HG02840 (cell line): Measurements from ENCODE around the gene MT1B.
"Not testable (repeated sequence)": the region's sequence is repeated elsewhere in the genome, so short reads cannot be mapped to it uniquely, and the experiment has no call there.

ENCODE experiments used
- ATAC-seq: cut with Tn5 transposase; IDR thresholded peaks from one replicate; pipeline ENCODE4 v1.9.1; 2021; ENCODE audit warnings: mild to moderate bottlenecking, moderate library complexity, moderate number of reproducible peaks; ENCODE audit not compliant: unreplicated experiment, low FRiP score

MT1B gene

DNA sequence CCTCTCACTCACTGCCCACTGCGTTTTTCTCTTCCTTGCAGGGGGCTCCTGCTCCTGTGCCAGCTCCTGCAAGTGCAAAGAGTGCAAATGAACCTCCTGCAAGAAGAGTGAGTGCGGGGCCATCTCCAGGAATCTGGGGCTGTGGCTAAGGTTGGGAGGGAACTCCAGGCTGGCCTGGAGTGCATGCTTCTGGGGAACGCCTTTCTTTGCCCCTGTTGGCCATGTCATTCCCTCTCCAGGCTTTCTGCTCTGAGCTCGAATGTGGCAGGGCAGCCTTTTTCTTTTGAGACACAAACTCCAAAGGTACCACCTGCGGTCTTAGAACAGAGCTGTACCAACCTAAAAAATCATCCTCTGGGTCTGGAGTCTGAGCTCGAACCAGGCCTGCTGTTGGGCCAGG, 33.5 kb upstream of the MT1B start:
- no peak for ATAC-seq

DNA sequence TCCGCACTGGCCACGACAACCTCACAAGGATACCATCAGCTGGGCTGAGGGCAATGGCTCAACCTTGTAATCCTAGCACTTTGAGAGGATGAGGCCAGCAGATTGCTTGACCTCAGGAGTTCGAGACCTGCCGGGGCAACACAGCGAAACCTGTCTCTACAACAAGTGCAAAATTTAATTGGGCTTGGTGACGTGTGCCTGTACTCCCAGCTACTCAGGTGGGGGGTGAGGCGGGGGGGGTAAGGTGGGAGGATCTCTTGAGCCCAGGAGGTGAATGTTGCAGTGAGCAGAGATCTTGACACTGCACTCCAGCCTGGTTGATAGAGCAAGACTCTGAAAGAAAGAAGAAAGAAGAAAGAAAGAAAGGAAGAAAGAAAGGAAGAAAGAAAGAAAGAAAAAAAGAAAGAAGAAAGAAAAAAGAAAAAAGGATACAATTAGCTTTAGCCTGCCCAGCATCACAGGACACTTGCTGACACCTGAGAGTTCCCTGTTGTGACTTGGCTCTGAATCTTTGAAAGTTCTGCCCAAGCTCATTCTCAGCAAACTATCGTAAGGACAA, 31.3 kb upstream of the MT1B start:
- ATAC-seq, result no peak

DNA sequence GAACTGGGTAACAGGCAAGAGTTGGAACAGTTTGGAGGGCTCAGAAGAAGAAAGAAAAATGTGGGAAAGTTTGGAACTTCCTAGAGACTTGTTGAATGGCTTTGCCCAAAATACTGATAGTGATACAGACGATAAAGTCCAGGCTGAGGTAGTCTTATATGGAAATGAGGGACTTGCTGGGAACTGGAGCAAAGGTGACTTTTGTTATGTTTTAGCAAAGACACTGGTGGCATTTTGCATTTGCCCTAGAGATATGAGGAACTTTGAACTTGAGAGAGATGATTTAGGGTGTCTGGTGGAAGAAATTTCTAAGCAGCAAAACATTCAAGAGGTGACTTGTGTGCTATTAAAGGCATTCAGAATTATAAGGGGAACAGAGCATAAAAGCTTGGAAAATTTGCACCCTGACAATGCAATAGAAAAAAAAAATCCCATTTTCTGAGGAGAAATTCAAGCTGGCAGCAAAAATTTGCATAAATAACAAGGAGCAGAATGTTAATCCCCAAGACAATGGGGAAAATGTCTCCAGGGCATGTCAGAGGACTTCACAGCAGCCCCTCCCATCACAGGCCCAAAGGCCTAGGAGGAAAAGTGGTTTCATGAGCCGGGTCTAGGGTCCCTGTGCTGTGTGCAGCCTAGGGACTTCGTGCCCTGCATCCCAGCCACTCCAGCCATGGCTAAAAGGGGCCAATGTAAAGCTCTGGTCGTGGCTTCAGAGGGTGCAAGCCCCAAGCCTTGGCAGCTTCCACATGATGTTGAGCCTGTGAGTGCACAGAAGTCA, 29.8 kb upstream of the MT1B start:
- not testable (repeated sequence) for ATAC-seq

DNA sequence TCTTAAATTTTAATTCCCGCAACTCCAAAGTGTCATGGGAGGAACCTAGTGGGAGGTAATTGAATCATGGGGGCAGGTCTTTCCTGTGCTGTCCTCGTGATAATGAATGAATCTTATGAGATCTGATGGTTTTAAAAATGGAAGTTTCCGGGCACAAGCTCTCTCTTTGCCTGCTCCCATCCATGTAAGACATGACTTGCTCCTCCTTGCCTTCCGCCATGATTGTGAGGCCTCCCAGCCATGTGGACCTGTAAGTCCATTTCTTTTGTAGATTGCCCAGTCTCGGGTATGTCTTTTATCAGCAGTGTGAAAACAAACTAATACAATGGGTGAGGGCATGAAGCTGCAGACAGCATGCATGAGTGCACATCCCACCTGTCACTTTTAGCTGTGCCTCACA, 28.5 kb upstream of the MT1B start:
- not testable (repeated sequence) for ATAC-seq

DNA sequence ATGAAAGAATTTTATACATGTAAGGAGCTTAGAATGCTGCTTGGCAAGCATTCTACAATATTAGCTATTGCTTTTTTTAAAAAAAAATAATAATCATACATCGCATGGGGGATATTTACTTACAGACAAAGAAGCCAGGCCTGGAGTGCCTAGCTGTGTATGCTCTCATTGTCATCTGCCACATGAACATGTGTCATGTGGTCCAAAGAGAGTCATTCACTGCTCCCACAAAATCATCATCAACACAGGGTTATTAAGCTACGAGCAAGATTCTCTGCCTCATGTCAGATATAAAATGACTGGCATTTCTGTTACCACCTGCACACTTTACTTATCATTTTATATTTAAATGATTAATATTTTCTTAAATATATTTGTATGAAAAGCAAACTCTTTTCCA, 28.0 kb upstream of the MT1B start:
- ATAC-seq, result no peak

DNA sequence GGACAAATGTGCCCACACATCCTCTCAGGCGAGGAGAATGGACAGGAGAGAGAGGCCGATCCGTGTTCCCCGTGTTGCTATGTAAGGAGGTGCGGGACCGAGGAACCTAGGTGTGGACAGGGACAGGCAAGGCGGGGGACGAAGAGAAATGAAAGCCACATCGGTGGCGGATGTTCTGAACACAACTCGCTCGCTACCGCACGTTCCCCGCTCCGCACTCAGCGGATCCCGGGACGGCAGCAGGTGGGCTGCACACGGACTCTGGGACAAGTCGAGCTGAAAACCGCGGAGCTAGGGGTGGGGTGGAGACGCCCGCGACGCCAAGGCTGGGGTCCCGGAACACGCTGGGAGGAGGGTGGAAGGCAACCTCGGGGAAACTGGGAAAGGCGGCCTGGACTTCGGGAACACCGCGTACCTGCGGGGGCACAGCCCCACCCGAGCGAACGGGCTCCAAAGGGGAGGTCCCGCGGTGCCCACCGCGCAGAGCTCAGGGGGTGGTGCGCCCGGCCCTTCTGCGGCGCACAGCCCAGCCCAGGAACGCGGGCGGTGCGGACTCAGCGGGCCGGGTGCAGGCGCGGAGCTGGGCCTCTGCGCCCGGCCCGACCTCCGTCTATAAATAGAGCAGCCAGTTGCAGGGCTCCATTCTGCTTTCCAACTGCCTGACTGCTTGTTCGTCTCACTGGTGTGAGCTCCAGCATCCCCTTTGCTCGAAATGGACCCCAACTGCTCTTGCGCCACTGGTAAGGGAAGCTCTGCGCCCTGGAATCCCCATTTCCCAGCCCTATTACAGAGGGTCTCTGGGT, 26.3 kb upstream of the MT1B start, which contains the start of gene MT1E:
Gene MT1E (plus strand): TSS at position 642 of the 803 bp plus-strand sequence. CDS start 71 bp downstream, at position 713.
- peak; percentile 50 for ATAC-seq

DNA sequence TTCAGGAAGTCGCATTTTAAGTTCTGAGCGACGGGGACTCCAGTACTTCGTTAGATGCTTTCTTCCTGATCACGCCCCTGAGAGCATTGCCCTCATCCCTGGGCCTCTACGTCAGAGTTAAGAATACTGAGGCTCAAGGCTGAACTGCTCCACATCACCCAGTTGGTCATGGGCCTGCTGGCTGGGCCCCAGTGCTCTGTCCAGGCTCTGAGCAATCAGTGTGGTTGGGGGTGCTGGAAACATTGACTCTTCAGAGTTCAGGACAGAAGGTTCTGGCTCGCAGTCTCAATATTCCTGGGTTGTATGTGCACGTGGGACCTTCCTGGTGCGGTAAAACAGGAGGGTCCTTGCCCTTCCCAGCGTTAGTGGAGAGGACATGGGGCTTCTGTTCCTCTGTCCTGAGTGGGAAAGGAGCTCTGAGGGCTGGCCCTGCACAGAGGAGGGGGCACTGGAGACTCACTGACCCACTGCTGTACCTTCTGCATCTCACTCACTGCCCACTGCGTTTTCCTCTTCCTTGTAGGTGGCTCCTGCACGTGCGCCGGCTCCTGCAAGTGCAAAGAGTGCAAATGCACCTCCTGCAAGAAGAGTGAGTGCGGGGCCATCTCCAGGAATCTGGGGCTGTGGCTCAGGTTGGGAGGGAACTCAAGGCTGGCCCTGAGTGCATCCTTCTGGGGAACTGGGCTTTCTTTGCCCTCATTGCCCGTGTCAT, 25.6 kb upstream of the MT1B start:
- ATAC-seq, result peak; percentile 10

DNA sequence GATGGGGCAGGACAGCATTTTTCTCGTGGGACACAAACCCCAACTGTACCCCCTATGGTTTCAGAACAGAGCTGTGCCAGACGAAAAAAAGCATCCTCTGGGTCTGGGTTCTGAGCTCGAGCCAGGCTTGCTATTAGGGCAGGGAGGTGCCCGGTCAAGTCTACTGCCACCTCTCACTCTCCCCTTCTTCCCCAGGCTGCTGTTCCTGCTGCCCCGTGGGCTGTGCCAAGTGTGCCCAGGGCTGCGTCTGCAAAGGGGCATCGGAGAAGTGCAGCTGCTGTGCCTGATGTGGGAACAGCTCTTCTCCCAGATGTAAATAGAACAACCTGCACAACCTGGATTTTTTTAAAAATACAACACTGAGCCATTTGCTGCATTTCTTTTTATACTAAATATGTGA, 25.0 kb upstream of the MT1B start:
- ATAC-seq, result no peak

DNA sequence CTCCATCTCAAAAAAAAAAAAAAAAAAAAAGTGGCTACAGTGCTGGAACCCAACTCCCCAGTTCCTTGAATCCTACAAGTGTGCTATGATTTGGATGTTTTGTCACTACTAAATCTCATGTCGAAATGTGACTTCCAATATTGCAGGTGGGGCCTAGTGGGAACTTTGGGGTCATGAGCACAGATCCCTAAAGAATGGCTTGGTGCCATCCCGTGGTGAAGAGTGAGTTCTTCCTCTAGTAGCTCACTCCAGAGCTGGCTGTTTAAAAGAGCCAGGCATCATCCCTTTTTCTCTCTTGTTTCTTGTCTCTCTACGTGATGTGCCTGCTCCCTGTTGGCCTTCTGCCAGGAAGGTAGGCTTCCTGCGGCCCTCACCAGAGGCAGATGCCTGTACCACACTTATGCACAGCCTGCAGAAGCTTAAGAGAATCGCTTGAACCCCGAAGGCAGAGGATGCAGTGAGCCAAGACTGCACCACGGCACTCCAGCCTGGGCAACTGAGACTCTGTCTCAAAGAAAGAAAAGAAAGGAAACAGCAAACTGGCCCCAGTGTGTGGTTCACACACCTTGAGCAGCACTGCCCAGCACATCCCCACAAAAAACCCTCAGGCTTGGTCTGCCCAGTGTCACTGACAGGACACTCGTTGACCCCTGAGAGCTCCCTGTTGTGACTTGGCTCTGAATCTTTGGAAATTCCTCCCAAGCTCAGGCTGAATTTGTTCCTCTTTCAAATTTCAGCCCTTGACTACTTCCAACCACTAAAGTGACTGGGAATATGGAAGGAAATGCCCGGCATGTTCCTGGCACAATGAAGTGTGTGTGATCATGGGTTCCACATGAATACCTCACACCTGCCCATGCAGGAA, 23.0 kb upstream of the MT1B start:
- no peak for ATAC-seq

DNA sequence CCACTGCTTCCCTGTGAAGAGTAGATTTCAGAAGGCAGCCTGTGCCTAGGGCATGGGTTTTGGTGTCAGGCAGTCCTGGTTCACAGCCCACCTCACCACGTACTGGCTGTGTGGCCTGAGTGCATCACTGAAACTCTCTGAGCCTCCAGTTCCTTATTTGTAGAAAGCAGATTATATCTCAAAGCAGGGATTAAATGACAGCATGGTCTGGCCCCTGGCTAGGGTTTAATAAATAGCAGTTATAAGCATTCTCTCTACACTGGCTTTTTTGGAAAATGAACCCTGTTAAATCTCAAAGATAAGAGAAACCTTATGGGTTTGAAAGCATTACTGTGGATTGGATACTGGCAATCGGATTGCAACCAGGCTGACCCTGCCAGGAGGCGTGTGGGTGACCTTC, 22.2 kb upstream of the MT1B start:
- ATAC-seq, result no peak

DNA sequence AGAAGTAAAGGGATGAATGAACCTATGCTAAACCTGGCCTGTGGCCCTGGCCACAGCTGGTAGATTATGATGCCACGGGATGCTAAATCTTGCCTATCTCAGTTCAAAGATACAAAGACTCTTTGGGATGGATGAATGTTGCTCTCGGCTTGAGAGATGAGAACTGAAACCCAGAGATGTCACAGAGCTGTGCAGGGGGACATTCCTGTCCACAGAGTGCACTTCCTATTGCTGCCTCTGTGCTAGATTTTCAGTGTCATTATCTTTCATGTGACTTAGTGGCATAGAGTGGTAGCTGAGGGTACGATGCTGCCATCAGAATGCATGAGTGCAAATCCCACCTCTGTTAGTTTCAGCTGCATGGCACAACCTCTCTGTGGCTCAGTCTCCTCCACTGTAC, 21.6 kb upstream of the MT1B start:
- ATAC-seq, result peak; percentile 66

DNA sequence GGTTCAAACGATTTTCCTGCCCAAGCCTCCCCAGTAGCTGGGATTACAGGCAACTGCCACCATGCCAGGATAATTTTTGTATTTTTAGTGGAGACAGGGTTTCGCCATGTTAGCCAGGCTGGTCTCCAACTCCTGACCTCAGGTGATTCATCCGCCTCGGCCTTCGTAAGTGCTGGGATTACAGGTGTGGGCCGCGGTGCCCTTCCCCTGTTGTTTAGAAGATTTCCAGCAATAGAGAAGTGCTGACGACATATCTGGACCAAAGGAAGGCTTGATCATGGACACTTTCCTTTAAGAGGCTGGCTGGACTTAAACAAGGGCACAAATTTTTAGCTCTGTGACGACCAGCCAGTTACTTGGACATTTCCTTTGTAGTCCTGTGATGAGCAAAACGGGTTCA, 20.5 kb upstream of the MT1B start:
- no peak for ATAC-seq

DNA sequence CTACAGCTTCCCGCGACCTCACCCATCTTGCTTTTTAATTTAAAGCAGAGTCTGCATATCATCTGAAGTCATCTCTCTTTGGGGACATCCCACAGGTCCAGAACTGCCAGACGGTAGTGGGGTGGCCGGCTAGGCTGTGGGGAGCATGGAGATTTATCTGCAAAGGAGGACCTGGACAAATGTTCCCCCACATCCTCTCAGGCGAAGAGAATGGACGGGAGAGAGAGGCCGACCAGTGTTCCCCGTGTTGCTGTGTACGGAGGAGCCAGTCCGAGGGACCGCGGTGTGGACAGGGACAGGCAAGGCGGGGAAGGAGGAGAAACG, 19.9 kb upstream of the MT1B start:
- ATAC-seq, result no peak

DNA sequence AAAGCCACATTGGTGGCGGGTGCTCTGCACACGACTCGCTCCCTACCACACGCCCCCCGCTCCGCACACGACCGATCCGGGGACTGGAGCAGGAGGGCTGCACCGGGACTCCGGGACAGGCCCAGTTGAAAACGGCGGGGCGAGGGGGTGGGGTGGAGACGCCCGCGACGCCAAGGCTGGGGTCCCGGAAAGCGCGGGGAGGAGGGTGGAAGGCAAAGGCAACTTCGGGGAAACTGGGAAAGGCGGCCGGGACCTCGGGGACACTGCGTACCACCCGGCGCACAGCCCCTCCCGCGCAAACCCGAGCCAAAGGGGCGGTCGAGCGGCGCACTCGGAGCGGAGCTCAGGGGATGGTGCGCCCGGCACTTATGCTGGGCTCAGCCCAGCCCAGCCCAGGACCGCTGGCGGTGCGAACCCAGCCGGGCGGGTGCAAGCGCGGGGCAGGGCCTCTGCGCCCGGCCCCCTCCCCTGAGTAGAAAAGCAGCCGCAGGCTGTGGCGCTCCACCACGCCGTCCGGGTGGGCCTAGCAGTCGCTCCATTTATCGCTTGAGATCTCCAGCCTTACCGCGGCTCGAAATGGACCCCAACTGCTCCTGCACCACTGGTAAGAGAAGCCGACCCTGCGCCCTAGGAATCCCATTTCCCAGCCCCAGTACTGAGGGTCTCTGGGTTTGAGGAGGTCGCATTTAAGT, 19.4 kb upstream of the MT1B start, which contains the start of gene MT1M:
Gene MT1M (plus strand): TSS at position 504 of the 692 bp plus-strand sequence. CDS start 73 bp downstream, at position 577.
- ATAC-seq, result no peak

DNA sequence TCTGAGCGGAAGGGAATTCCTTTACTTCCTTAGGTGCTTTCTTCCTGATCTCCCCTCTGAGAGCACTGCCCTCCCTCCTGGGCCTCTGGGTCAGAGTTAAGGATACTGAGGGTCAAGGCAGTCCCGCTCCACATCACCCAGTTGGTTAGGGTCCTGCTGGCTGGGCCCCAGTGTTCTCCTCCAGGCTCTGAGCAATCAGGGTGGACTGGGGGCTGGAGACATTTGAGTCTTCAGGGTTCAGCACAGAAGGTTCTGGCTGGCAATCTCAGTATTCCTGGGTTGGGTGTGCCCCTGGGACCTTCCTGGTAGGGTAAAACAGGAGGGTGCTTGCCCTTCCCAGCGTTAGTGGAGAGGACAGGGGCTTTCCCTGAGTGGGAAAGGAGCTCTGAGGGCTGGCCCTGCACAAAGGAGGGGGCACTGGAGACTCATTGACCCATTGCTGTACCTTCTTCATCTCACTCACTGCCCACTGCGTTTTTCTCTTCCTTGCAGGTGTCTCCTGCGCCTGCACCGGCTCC, 18.8 kb upstream of the MT1B start:
- no peak for ATAC-seq

DNA sequence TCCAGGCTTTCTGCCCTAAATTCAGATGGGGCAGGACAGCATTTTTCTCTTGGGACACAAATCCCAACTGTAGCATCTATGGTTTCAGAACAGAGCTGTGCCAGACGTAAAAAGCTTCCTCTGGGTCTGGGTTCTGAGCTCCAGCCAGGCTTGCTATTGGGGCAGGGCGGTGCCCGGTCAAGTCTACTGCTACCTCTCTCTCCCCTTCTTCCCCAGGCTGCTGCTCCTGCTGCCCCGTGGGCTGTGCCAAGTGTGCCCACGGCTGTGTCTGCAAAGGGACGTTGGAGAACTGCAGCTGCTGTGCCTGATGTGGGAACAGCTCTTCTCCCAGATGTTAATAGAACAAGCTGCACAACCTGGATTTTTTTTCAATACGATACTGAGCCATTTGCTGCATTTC, 18.2 kb upstream of the MT1B start:
- ATAC-seq, result no peak

DNA sequence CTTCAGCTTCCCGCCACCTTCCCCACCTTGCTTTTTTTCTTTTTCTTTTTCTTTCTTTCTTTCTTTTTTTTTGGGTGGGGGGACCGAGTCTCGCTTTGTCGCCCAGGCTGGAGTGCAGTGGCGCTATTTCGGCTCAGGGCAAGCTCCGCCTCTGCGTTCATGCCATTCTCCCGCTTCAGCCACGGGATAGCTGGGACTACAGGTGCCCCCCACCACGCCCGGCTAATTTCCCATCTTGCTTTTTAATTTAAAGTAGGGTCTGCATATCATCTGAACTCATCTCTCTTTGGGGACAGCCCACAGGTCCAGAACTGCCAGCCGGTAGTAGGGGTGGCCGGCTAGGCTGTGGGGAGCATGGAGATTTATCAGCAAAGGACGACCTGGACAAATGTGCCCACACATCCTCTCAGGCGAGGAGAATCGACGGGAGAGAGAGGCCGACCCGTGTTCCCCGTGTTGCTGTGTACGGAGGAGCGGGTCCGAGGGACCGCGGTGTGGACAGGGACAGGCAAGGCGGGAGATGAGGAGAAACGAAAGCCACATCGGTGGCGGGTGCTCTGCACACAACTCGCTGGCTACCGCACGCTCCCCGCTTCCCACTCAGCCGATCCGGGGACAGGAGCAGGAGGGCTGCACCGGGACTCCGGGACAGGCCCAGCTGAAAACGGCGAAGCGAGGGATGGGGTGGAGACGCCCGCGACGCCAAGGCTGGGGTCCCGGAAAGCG, 16.8 kb upstream of the MT1B start:
- no peak for ATAC-seq

DNA sequence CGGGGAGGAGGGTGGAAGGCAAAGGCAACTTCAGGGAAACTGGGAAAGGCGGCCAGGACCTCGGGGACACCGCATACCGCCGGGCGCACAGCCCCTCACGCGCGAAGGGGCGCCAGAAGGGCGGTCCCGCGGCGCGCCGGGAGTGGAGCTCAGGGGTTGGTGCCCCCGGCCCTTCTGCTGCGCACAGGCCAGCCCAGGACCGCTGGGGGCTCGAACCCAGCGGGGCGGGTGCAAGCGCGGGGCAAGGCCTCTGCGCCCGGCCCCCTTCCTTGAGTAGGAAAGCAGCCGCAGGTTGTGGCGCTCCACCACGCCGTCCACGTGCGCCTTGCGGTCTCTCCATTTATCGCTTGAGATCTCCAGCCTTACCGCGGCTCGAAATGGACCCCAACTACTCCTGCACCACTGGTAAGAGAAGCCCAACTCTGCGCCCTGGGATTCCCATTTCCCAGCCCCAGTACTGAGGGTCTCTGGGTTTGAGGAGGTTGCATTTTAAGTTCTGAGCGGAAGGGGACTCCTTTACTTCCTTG, 16.2 kb upstream of the MT1B start:
- ATAC-seq, result no peak
